KMS-11 (cell line): ENCODE measurements around the gene NPSR1.

Source experiments
- H2AFZ ChIP-seq: fragments of 200-600 bp; sonication (generic); 2 replicates; pipeline ENCODE4 v1.6.1; 2016; ENCODE audit warnings: antibody characterized with exemption, mixed run types, low read depth
- H3K27ac ChIP-seq: fragments of 200-600 bp; sonication (generic); 2 replicates; pipeline ENCODE4 v1.6.1; 2016; ENCODE audit warnings: mild to moderate bottlenecking, mixed run types
- H3K27me3 ChIP-seq: fragments of 200-600 bp; sonication (generic); 2 replicates; pipeline ENCODE4 v1.6.1; 2017; ENCODE audit warnings: mild to moderate bottlenecking, low read depth, mixed run types, moderate library complexity; ENCODE audit not compliant: insufficient read depth
- H3K36me3 ChIP-seq: fragments of 200-600 bp; sonication (generic); 2 replicates; pipeline ENCODE4 v1.6.1; 2017; ENCODE audit warnings: mild to moderate bottlenecking, mixed run types; ENCODE audit not compliant: insufficient read depth
- H3K4me1 ChIP-seq: fragments of 200-600 bp; sonication (generic); 2 replicates; pipeline ENCODE4 v1.6.1; 2016; ENCODE audit warnings: mild to moderate bottlenecking, low read depth, mixed run types; ENCODE audit not compliant: poor library complexity, severe bottlenecking
- H3K4me2 ChIP-seq: fragments of 200-600 bp; sonication (generic); 2 replicates; pipeline ENCODE4 v1.7.0; 2016; ENCODE audit warnings: mild to moderate bottlenecking, mixed run types
- H3K4me3 ChIP-seq: fragments of 200-600 bp; sonication (generic); IDR thresholded peaks from 2 replicates; pipeline ENCODE4 v1.6.1; 2017; ENCODE audit warnings: low read depth, low read length, mixed read lengths; ENCODE audit not compliant: insufficient read depth
- H3K79me2 ChIP-seq: fragments of 200-600 bp; sonication (generic); 2 replicates; pipeline ENCODE4 v1.6.1; 2016; ENCODE audit warnings: low read depth, mixed run types; ENCODE audit not compliant: insufficient read depth
- H3K9ac ChIP-seq: fragments of 200-600 bp; sonication (generic); 2 replicates; pipeline ENCODE4 v1.6.1; 2016; ENCODE audit warnings: mild to moderate bottlenecking, mixed run types
- H4K20me1 ChIP-seq: fragments of 200-600 bp; sonication (generic); 2 replicates; pipeline ENCODE4 v1.6.1; 2016; ENCODE audit warnings: mild to moderate bottlenecking, mixed run types; ENCODE audit not compliant: insufficient read depth
- TF ChIP-seq, protein P1 (sequence below): fragments of 200-600 bp; sonication (generic); conservative IDR thresholded peaks from 2 replicates; pipeline ENCODE4 v1.6.1; 2017; ENCODE audit warnings: low read depth, mild to moderate bottlenecking, antibody characterized with exemption, low read length, moderate library complexity, mixed read lengths

The NPSR1 gene

DNA sequence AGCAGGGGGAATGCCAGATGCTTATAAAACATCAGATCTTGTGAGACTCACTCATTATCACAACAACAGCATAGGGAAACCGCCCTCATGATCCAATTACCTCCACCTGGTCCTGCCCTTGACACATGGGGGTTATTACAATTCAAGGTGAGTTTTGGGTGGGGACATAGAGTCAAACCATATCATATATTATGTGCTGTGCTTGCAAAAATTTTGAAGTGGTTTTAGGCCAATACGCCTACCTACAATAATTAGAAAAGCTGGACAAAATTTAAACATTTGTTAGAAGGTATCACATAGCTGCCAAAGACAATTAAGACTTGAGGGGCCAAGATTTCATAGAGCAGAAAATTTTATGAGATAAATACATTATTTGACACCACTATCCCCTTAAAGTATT is 29.5 kb downstream of the NPSR1 start:
- no peak overlapping the region for H3K4me2 ChIP-seq
- no peaks in the 10 kb centered on the region; the same call in 1 of the 2 replicates for H3K27me3 ChIP-seq
- H4K20me1 ChIP-seq, result no peaks in the 10 kb centered on the region
- no peak overlapping the region for H3K27ac ChIP-seq
- no peaks in the 10 kb centered on the region for H3K79me2 ChIP-seq
- no peak overlapping the region for H3K4me3 ChIP-seq
- H3K36me3 ChIP-seq, result no peaks in the 10 kb centered on the region
- TF ChIP-seq, protein P1, sequence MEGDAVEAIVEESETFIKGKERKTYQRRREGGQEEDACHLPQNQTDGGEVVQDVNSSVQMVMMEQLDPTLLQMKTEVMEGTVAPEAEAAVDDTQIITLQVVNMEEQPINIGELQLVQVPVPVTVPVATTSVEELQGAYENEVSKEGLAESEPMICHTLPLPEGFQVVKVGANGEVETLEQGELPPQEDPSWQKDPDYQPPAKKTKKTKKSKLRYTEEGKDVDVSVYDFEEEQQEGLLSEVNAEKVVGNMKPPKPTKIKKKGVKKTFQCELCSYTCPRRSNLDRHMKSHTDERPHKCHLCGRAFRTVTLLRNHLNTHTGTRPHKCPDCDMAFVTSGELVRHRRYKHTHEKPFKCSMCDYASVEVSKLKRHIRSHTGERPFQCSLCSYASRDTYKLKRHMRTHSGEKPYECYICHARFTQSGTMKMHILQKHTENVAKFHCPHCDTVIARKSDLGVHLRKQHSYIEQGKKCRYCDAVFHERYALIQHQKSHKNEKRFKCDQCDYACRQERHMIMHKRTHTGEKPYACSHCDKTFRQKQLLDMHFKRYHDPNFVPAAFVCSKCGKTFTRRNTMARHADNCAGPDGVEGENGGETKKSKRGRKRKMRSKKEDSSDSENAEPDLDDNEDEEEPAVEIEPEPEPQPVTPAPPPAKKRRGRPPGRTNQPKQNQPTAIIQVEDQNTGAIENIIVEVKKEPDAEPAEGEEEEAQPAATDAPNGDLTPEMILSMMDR, result no peak
- no peak overlapping the region for H2AFZ ChIP-seq
- peaks cover 15% of the 10 kb centered on the region for H3K4me1 ChIP-seq
- H3K9ac ChIP-seq, result no peak overlapping the region

DNA sequence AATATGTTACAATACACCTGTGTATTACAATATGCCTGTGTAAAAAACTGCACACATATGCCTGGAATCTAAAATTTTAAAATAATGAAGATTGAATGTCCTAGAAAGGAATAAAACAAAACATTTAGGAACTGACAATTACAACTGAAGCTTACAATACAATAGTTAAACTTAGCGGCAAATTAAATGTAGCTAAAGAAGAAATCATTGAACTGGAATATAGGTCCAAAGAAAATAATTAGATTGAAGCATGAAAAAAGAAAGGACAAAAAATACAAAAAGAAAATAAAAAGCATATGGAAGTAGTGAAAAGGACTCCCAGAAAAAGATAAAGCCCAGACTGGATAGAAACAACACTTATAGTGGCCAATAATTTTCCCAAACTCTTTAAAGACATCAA is 38.4 kb downstream of the NPSR1 start:
- Histone ChIP-seq H3K27me3 (no peaks in the 10 kb centered on the region), H3K36me3 (no peaks in the 10 kb centered on the region), H3K27ac (no peak overlapping the region), H3K4me1 (no peaks in the 10 kb centered on the region), H4K20me1 (no peaks in the 10 kb centered on the region), H3K9ac (no peak overlapping the region), H2AFZ (no peak overlapping the region), H3K79me2 (no peaks in the 10 kb centered on the region), H3K4me3 (no peak overlapping the region), H3K4me2 (no peak overlapping the region)
- TF ChIP-seq, protein P1, result no peak

DNA sequence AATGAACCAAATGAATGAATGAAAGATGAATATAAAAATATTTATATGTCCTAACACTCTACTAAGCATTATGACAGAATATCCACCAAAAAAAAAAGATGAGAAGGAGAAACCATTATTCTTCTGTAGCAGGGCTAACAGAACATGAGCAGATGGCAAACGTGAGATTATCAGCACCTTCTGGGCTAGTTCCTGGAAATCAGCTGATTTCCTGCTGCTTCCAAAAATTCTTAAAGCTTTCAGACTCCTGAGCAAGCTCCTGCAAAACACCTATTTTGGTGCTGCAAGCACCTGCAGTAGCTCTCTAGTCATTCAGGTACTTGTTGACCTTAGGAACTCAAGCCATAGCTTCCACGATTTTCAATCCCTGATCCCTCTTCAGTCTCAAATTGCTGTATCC is 51.8 kb downstream of the NPSR1 start:
- Histone ChIP-seq H3K27ac (no peak overlapping the region), H4K20me1 (no peaks in the 10 kb centered on the region), H3K27me3 (no peaks in the 10 kb centered on the region), H2AFZ (no peak overlapping the region), H3K4me3 (no peak overlapping the region), H3K4me2 (no peak overlapping the region), H3K36me3 (no peaks in the 10 kb centered on the region), H3K9ac (no peak overlapping the region), H3K79me2 (no peaks in the 10 kb centered on the region), H3K4me1 (no peaks in the 10 kb centered on the region)
- TF ChIP-seq, protein P1, result no peak

DNA sequence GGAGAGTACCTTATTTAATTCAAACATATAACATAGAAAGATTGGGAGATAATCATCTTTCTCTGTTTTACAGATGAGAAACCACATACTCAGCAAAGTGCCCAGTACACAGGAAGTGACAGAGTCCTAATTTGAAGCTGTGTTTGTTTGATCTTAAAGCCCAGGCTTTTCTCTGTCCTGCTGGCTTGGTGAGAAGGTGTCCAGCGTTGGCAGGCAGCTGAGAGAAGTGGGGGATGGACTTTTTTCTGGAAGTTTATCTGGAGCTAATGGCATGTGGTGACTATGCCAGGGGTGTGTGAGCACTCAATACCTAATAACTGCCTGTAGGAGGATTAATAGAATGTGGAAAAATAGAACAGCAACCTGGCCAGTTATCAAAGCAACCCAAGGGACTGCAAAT is 60.8 kb downstream of the NPSR1 start:
- H2AFZ ChIP-seq, result peak overlapping the region; percentile 55
- peaks cover 42% of the 10 kb centered on the region for H3K4me1 ChIP-seq
- H3K36me3 ChIP-seq, result no peaks in the 10 kb centered on the region
- no peaks in the 10 kb centered on the region for H4K20me1 ChIP-seq
- peak overlapping the region; percentile 71 for H3K4me2 ChIP-seq
- H3K27ac ChIP-seq, result peak overlapping the region; percentile 73
- TF ChIP-seq, protein P1, result peak; percentile 27; the same call in 1 of the 2 replicates
- H3K79me2 ChIP-seq, result no peaks in the 10 kb centered on the region
- H3K9ac ChIP-seq, result peak overlapping the region; percentile 22; the same call in 1 of the 2 replicates
- H3K4me3 ChIP-seq, result no peak overlapping the region
- no peaks in the 10 kb centered on the region for H3K27me3 ChIP-seq
